Non-pigmented ciliary epithelial cell (primary cell): ENCODE measurements around the gene DERL2.

Experiments used
- DNase-seq: peaks from one replicate; pipeline ENCODE4 v3.0.0-alpha.2; 2010; ENCODE audit warnings: low read depth

Gene DERL2

DNA sequence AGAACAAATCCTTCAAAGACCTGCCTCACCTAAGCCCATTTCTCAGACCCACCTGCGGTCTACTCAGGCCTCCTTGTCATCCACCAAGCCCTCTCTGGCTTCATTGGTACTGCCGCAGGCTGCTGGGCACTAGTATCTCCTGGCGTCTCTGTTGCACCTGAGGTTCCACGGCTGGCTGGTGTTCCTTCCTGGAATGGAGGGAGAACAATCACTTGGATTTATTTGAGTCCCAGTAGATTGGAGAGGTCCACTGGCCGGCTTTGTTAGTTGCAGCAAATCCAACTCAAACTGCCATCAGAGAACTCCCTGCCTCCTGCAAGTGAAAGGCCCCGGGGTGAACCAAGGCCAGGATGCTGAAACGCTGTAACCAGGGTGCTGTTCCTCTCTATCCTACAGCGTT lies 15.7 kb upstream of the DERL2 start:
- no peak for DNase-seq

DNA sequence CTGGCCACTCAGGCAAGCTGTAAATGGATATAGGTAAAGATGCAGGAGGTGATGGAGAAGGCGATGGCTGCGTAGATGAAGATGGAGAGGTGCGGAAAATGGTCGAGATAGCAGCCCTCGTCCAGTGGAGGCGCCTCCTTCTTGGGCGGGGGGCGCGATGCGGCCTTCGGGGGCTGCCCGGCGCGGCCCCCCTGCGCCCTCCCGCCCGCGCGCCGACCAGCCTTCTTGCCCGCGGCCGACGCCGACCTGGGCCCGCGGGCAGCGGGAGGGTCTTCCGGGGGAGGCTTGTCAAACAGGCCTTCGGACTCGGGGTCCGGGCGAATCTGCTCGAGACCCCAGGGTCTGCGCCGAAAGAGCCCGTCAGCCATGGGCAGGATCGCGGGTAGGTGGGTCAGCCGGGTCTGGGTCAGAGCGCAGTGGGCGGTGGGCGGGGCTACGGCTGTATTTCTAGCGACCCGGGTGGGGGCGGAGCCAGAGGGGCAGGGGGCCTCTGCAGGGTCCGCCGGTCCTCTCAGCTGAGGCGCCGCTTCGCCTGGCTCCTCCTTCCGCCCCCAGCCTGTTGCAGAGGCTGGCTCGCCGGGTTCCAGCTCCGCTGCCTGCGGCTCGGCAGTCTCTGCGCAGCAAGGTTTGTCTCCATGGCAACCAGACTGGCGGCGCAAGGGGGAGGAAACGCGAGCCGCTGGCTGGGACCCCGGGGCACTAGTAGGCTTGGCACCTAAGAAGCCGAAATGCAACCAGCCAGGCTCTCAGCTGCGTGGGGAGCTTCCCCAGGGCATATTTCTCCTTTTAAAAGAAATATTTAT lies 14.8 kb upstream of the DERL2 start:
- DNase-seq, result no peak

DNA sequence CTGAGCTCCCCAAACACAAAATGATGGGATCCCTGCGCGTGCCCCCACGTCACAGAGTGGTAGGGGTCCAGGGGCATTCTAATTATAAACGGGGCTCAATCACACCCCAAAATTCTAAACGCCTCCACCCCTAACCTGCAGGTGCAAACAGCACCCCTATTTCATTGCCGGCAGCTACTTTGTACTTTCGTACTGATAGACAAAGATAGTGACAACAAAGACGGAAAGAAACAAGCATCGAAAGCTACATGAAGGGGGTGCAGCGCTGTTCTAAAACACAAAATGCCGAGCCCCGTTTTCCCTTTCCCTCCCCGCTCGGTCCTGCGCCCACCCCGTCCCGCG lies 14.2 kb upstream of the DERL2 start:
- DNase-seq, result no peak

DNA sequence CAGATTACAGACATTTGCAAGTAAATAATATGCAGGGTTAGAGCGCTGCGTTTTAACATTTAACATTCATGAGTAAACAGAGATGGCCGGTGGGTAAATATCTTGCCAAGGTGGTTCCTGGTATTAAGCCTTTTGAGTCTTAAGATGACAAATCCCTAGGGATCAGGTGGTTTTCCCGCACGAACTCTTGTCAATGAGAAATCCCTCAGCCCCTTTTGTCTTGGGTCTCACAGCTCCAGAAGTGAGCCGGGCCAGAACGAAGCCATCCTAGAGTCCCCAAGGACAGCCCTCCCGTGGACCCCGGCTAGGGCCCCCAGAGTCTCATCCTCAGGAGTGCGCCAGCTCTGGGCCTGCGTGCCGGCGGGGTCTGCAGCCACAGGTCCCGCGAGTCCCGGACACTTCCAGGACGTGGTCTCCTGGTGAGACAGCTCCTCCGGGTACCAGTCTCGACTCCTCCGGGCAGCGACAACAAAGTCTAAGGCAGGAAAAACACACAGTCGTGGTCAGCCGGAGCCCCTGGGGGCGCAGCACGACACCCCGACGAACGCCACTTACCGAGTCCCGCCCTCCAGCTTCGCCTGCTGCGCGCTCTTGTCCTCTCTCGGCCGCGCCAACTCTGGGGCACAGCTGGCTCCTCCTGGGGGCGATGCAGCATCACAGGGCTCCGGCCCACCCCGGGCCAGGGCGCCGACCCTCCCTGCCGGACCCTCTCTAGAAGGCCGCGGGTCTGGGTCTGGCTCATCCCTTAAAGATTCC lies 13.7 kb upstream of the DERL2 start:
- no peak for DNase-seq

DNA sequence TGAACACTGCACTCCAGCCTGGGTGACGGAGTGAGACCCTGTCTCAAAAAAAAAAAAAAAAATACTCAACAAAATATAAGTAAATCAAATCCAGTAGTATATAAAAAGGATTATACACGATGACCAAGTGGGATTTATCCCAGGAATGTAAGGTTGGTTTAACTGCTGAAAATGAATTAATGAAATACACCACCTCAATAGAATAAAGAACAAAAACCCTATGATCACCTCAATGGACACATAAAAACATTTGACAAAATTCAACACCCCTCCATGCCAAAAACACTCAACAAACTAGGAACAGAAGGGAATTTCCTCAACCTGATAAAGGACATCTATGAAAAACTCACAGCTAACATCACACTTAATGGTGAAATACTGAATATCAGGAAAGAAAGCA lies 7.0 kb upstream of the DERL2 start:
- no peak for DNase-seq

DNA sequence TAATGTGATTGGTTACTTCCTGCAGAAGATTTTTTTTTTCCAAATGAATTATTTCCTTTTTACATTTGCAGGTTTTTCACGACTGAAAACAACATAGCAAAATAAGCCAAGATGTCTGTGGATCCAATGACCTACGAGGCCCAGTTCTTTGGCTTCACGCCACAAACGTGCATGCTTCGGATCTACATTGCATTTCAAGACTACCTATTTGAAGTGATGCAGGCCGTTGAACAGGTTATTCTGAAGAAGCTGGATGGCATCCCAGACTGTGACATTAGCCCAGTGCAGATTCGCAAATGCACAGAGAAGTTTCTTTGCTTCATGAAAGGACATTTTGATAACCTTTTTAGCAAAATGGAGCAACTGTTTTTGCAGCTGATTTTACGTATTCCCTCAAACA lies 2.8 kb upstream of the DERL2 start:
- no peak for DNase-seq

DNA sequence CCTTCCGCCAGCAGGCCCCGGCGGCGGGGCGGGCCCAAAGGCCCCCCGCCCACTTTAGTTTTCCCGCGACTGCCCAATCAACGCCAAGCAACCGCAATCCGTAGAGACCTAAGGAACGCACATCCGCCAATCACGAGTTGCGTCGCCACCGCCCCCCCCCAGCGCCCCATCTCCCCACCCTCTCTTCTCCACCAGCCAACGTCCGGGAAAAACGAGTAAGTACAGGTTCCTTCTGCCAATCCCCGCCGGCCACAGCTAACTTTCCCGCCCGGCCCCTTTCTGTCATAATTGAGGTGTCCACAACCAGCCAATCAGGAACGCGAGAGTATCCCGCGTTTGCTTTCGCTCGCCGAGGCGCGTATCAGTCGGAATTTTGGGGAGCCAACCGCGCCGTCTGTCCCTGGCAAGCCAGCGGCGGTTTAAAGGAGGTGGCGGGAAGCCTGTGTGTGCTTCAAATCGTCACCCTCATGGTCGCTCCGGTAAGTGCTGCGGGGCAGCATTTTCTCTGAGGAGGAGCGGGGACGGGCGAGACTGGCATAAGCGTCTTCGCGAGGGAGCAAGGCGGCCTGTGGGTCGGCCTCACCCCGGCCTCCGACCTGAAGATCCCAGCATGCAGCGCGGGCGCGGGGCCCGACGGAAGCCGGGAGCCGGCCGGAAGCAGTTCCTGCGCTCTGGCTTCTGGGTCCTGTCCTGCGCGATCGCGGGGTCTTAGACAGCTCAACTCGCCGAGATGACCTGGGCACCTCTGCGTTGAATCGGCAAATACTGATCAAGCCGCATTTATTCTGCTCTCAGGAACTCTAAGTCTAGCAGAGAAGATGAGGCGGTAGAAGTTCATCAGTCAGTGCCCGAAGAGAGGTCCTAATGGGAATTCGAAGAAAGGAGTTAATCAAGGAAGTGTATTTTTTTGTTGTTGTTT lies 487 bp upstream of the DERL2 start, which contains the start of gene MIS12:
MIS12 (plus strand) TSS at position 361 of the 919 bp plus-strand sequence. CDS start 2,297 bp downstream, outside the sequence.
- DNase-seq, result peak; percentile 97

DNA sequence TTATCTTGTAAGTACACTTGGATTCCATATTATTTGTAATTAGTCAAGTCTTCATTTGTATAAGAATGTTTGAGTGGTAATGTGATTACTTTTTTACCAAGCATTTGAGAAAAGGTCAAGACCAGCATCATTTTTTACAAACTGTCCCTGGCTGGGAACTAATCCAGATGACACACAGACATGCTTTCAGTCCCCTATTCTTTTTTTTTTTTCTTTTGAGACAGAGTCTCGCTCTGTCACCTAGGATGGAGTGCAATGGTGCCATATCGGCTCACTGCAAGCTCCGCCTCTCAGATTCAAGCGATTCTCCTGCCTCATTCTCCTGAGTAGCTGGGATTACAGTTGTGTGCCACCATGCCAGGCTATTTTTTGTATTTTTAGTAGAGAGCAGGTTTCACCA lies 4.5 kb downstream of the DERL2 start:
- DNase-seq, result no peak

DNA sequence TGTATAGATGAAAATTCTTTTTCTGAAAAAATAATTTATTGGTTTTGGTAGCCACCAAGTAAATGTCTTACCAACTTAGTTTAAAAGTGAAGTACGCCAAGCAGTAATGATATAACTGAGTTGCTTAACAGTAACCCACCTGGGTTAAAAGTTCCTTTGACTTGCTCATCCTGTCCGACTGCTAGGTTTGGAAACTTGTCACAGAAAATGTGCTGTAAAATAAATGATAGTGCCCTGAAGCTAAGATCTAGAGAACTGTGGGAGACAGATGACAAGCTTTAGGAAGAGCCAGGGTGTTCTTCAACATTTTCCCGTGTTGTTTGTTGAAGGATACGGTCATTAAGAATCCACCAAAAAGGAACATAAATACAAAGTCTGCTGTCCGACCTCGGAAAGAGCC lies 5.0 kb downstream of the DERL2 start:
- DNase-seq, result no peak

DNA sequence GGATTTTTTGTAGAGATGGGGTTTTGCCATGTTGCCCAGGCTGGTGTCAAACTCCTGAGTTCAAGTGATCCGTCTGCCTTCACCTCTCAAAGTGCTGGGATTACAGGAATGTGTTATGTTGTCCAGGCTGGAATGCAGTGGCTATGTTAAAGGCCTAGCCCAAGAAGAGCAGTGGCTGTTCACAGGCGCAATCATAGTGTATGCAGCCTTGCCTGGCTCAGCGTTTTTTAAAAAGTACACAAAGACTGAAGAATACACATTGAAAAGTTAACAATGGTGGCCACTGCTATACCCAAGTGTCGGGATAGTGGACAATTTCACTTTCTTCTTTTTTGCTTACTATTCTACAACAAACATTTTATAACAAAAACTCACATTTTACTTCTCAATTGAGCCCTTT lies 7.0 kb downstream of the DERL2 start:
- DNase-seq, result no peak

DNA sequence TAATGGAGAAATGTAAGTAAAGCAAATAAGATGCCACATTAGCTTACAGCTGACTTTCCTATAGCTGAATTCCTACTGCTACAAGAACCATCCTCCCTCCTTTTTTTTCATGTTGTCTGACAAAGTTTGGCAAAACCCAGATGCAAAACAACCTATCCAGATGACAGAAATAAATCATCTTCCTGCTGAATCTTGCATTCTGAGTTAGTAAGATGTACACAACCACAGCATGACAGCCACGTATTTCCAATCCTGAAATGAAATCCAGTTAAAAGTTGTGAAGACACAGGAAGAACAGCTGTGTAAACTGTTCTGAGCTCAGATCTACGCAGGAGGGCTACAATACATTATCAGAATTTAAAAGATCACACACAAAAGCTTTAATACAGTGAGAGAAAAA lies 12.1 kb downstream of the DERL2 start:
- DNase-seq, result no peak

DNA sequence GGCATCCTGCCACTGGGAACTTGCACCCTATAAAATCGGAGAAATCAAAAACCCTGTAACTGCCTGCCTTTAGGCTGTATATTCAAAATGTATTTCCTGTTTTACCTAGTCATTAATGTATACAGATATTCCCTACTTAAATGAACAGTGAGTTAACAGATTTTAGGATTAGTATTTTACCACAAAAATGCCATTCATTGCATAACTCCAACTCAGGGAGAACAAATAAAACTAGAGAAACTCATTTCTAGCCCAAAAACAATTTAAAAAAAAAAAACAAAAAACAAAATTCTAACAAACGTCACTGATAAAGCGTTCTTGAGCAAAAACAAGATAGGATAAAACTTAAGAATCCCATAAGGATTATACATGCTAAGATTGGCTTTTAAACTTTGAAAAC lies 13.5 kb downstream of the DERL2 start:
- DNase-seq, result no peak

DNA sequence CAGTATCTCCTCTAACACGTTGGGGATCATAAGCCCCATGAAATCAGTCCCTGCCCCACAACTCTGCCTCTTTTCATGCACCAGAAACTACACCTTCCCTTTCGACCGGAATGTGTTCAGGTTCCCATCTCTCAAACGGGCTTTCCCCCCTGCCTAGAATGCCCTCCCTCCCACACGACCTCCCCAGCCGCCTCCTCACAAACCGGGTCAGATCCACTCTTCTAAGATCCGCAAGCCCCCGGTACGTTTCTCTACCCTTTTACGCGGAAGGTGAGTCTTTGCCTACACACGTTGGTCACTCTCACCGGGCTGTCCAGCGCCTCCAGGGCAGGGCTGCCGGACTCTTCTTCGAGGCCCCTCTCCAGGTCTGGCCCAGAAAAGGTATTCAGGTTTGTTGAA lies 17.9 kb downstream of the DERL2 start:
- DNase-seq, result no peak

DNA sequence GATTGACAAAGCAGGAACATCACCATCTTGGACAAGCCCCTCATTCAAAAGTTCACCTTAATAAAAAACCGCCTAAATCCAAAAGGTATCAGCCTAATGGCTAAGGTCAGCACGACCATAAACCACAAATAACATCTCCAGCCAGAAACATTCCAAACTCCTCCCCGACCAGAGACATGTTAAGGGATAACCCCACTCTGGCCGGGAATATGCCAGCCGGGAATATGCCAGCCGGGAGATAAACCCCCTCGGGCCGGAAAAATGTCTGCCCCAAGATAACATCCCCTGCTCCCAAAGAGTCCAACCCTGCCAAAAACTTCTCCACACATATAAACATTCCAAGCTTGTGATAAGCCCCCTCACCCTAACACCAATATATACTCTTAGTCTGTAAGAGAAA lies 18.6 kb downstream of the DERL2 start:
- DNase-seq, result no peak

DNA sequence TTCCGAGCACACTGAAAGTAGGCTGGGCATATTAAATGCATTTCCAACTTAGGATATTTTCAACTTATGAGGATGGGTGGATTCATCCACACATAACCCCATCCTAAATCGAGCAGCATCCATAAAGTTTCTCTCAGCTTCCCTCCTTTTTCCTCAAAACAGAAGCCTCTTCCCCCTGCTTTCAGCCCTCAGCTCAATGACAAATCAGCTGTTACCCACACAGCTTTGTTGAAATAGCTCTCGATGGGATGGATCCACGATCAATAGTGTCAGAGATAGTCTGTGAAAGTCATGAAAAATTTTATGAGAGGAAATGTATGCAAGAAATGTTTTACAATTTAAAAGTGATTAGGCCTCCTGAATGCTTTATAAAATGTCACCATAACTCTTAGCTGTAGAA lies 19.7 kb downstream of the DERL2 start:
- DNase-seq, result no peak

DNA sequence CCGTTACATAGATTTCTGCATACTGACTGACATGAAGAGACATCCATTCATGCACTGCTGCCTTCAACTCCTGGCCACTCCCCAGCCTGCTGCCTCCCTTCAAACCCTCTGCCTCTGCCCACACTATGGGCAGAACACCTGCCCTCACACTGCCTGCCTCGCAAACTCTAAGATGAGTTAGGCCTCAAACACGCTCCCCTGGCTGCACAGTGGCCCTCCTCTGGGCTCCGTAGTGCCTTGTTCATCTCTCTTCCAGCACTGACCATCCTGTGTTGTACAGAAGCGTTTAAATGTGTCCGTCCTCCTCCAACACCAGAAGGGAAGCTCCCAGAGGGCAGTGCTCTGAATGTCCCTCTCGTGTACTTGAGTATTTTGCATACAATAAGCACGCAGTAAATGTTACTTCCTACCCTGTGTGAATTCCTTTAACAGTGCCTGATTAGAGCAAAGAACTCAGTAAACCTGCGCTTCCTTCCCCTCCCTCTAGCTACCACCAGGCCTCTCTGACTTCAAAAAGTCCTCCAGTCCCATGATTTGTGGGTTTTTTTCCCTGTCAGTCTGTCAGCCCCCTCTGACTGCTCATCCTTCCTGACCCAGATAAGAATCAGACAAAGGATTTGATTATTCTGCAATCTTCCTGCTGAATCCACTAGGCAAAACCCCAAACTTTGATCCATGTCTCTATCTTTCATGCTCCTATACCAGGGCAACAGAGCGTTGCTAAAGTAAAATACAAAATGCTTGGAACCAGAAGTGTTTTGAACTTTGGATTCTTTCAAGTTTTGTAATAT lies 21.1 kb downstream of the DERL2 start:
- DNase-seq, result no peak

DNA sequence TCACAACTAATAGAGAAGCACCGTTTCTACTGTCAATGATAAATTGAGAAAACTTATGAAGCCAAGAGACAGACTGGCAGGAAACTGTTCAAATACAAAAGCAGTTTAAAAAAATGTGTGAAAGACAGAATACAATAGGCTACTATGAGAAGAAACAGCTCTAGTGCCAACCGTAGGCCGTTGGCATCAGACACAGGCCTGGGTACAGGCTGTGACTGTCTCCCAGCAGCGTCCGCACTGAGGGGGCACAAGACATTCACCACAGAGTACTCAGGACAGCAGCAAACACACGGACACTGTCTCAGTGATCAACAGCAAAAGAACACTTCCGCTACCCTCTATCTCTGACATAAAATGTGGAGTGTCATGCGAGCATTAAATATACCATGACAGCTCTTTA lies 39.2 kb downstream of the DERL2 start:
- DNase-seq, result no peak

DNA sequence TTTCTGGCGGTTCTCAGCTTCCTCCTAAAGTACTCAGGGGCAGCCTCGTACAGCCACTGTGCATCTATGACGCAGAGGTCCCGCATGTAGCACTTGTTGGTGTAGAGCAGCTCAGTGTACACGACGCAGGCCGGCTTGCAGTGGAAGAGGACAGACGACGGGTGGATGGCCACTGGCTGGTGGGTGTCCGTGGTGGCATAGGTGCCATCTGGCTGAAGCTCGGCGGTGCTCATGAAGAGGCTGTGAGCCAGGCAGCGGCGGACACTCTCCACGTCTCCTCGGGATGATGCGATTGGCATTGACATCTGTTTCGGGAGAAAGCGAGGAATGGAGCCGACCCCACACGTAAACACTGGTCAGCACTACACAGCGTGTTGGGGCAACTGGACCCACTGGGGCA lies 41.8 kb downstream of the DERL2 start:
- no peak for DNase-seq

DNA sequence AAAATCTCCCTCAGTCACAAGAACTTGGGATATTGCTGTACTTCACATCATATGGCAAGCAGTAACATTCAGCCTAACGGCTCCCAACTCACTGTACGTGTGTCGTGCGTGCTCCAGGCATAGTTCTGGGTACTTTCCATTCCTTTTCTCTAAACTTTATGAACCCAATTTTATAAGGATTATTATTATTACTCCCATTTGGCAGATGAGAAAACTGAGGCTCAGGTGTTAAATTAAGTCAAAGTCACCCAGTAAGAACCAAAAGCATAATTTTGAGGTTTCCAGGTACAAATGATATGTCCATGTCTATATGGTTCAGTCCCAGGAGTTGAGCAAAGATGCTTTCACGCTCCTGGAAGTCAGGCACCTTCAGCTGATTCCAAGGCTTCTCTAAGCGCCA lies 42.2 kb downstream of the DERL2 start:
- no peak for DNase-seq

DNA sequence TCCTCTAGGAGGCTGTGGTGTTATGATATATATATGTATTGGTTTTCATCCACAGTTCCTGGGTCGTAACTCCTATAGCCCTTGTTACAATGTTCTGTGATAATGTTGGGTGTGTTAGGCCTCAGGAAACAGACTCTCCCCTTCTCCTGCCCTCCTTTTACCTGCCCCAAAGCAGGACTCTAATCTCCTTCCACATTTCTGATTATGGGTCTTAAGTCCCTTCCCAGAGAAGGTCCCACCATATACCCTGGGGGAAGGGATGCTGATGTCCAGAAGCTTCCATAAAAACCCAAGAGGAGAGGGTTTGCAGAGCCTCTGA lies 46.6 kb downstream of the DERL2 start:
- DNase-seq, result no peak

DNA sequence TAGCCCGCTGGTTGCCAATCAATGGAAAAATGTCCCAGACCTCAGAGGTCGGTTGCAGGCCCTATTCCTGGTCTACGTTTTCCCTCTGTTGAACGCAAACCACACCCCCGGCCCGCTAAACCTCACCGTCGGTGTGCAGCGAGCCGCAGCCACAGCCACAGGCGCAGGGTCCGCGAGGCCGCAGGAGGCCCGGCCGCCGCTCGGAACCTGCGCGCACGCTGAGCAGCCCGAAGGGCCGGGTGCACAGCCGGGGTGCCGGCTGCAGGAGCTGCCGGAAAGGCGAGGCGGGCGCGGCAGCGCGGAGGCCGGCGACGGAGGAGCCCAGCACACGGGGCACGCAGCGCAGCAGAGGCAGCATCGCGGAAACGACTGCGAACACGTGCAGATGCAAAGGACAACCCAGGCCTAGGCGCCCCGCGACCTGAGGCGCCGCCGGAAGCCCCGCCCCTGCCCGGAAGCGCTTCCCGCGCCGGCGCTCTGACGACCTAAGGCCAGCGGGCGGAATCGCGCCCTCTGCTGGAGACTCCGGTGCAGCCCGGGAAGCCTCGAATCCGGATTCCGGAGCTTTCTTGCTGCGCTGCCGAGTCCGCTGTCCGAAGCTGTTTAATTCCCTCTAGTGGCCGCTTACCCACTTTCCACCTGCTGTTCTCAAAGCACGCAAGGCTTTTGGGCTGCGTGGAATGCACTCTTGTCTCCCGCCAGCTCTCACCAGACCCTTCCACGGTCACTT lies 47.1 kb downstream of the DERL2 start, which contains the start of gene C1QBP:
C1QBP (minus strand) TSS at position 440 of the 730 bp plus-strand sequence; CDS start at position 358, 82 bp downstream.
- peak; percentile 55 for DNase-seq
